DOHH2 (cell line): ENCODE results near the gene WSCD2.

Source experiments
- CTCF ChIP-seq: fragments of 200-600 bp; sonication (generic); IDR thresholded peaks from one replicate; pipeline ENCODE4 v1.5.1; 2014; ENCODE audit warnings: antibody characterized with exemption, mild to moderate bottlenecking, low read depth, low read length; ENCODE audit not compliant: poor library complexity, severe bottlenecking
- EZH2phosphoT487 ChIP-seq: fragments of 200-600 bp; sonication (generic); IDR thresholded peaks from 2 replicates; pipeline ENCODE4 v1.6.1; 2017; ENCODE audit warnings: borderline replicate concordance, mild to moderate bottlenecking, antibody characterized with exemption, low read length, moderate library complexity, mixed read lengths

GRCh38 chr12:108210001-108210400 lies 80.9 kb downstream of the WSCD2 start:
- TF ChIP-seq CTCF = no peak
- no peak for TF ChIP-seq EZH2phosphoT487
